Measurements from ENCODE around the gene SCGB1C2. TPM values are rescaled to one million over a fixed set of nuclear protein-coding genes. Genes with fewer than 3 reads are reported as not detected.
A peak's percentile ranks its signal among the peaks of the same experiment; 100 is the strongest.
"Not testable (repeated sequence)": the region's sequence is repeated elsewhere in the genome, so short reads cannot be mapped to it uniquely, and the experiment has no call there.

Gene SCGB1C2
- polyA plus RNA-seq, 3 donors, result 0.88 to 2.6 TPM; not detected in 1

- no peak for DNase-seq (ENCODE audit: extremely low read depth in 1 of 11, low read depth in 9 of 11, low spot score in 4 of 11)
Measured at GRCh38 chr17:163514-164098, 26.2 kb downstream of the SCGB1C2 start.

- peak in 5 of 11 donors; percentile 59 to 70 (median 62) for DNase-seq (ENCODE audit: extremely low read depth in 1 of 11, low read depth in 9 of 11, low spot score in 4 of 11)
Measured at GRCh38 chr17:164303-165235, 27.2 kb downstream of the SCGB1C2 start.

GRCh38 chr17:165939-166338, 28.6 kb downstream of the SCGB1C2 start:
- no peak for DNase-seq (ENCODE audit: extremely low read depth in 1 of 11, low read depth in 9 of 11, low spot score in 4 of 11)

GRCh38 chr17:168614-169013, 31.2 kb downstream of the SCGB1C2 start:
- not testable (repeated sequence) for DNase-seq (ENCODE audit: extremely low read depth in 1 of 11, low read depth in 9 of 11, low spot score in 4 of 11)

GRCh38 chr17:170130-170670, 32.8 kb downstream of the SCGB1C2 start:
- DNase-seq (ENCODE audit: extremely low read depth in 1 of 11, low read depth in 9 of 11, low spot score in 4 of 11), result no peak

GRCh38 chr17:171871-172270, 34.5 kb downstream of the SCGB1C2 start:
- no peak for DNase-seq (ENCODE audit: extremely low read depth in 1 of 11, low read depth in 9 of 11, low spot score in 4 of 11)

- no peak for DNase-seq (ENCODE audit: extremely low read depth in 1 of 11, low read depth in 9 of 11, low spot score in 4 of 11)
Measured at GRCh38 chr17:172401-172800, 35.0 kb downstream of the SCGB1C2 start.

- DNase-seq (ENCODE audit: extremely low read depth in 1 of 11, low read depth in 9 of 11, low spot score in 4 of 11), result no peak
Measured at GRCh38 chr17:173166-173911, 36.0 kb downstream of the SCGB1C2 start.

- DNase-seq (ENCODE audit: extremely low read depth in 1 of 11, low read depth in 9 of 11, low spot score in 4 of 11), result no peak
Measured at GRCh38 chr17:177155-177554, 39.8 kb downstream of the SCGB1C2 start.

GRCh38 chr17:177762-178161, 40.4 kb downstream of the SCGB1C2 start:
- DNase-seq (ENCODE audit: extremely low read depth in 1 of 11, low read depth in 9 of 11, low spot score in 4 of 11), result no peak

GRCh38 chr17:178292-179065, 41.1 kb downstream of the SCGB1C2 start:
- no peak for DNase-seq (ENCODE audit: extremely low read depth in 1 of 11, low read depth in 9 of 11, low spot score in 4 of 11)

- DNase-seq (ENCODE audit: extremely low read depth in 1 of 11, low read depth in 9 of 11, low spot score in 4 of 11), result no peak
Measured at GRCh38 chr17:179066-179432, 41.7 kb downstream of the SCGB1C2 start.

GRCh38 chr17:179781-180380, 42.5 kb downstream of the SCGB1C2 start:
- no peak for DNase-seq (ENCODE audit: extremely low read depth in 1 of 11, low read depth in 9 of 11, low spot score in 4 of 11)

GRCh38 chr17:180381-181244, 43.2 kb downstream of the SCGB1C2 start:
- no peak for DNase-seq (ENCODE audit: extremely low read depth in 1 of 11, low read depth in 9 of 11, low spot score in 4 of 11)

GRCh38 chr17:181245-182049, 44.1 kb downstream of the SCGB1C2 start, which contains the start of gene DOC2B:
TSS of gene DOC2B (minus strand) at chr17:181650. CDS start at chr17:181479, 171 bp downstream.
- DNase-seq (ENCODE audit: extremely low read depth in 1 of 11, low read depth in 9 of 11, low spot score in 4 of 11), result peak in 1 of 11 donors; percentile 55

- DNase-seq (ENCODE audit: extremely low read depth in 1 of 11, low read depth in 9 of 11, low spot score in 4 of 11), result no peak
Measured at GRCh38 chr17:182050-182751, 44.8 kb downstream of the SCGB1C2 start.

Data from renal cortex interstitium (tissue), 11 donors.